ENCODE measurements around the gene SMIM36. TPM values are rescaled to one million over a fixed set of nuclear protein-coding genes. Genes with fewer than 3 reads are reported as not detected.

Gene SMIM36
- total and polyA plus RNA-seq, 12 donors: not detected

DNA sequence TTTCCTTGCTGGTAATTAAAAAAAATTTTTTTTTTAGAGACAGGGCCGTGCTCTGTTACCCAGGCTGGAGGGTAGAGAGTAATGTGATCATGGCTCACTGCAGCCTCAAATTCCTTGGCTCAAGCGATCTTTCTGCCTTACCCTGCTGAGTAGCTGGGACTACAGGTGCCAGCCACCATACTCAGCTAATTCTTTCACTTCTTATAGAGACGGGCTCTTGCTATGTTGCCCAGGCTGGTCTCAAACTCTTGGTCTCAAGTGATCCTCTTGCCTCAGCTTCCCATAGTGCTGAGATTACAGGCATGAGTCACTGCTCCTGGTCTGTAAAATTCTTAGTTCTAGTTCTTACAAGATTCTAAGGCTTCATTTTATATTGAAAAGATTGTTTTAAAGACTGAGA, 11.1 kb downstream of the SMIM36 start:
- H3K36me3 ChIP-seq (replicated peaks in 1 of 2): no peaks in the 10 kb centered on the region
- no peaks in the 10 kb centered on the region for H3K9me3 ChIP-seq (replicated peaks in 1 of 3)
- no peak overlapping the region for H3K4me3 ChIP-seq
- intact Hi-C loops (cut with DNase I): no loop called here
- no peak overlapping the region for H3K27ac ChIP-seq
- no peaks in the 10 kb centered on the region for H3K27me3 ChIP-seq
- WGBS, 4 donors: 70 to 86% (median 79%) methylated on average over 3 of the region's 3 CpGs
- DNase-seq: no peak
- peaks cover 0 to 9% of the 10 kb centered on the region in 2 donors for H3K4me1 ChIP-seq (replicated peaks in 1 of 2)
- TF ChIP-seq, protein P1, sequence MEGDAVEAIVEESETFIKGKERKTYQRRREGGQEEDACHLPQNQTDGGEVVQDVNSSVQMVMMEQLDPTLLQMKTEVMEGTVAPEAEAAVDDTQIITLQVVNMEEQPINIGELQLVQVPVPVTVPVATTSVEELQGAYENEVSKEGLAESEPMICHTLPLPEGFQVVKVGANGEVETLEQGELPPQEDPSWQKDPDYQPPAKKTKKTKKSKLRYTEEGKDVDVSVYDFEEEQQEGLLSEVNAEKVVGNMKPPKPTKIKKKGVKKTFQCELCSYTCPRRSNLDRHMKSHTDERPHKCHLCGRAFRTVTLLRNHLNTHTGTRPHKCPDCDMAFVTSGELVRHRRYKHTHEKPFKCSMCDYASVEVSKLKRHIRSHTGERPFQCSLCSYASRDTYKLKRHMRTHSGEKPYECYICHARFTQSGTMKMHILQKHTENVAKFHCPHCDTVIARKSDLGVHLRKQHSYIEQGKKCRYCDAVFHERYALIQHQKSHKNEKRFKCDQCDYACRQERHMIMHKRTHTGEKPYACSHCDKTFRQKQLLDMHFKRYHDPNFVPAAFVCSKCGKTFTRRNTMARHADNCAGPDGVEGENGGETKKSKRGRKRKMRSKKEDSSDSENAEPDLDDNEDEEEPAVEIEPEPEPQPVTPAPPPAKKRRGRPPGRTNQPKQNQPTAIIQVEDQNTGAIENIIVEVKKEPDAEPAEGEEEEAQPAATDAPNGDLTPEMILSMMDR (IDR thresholded peaks at IDR 0.05): no peak
- no peak for TF ChIP-seq POLR2A (IDR thresholded peaks at IDR 0.05)

DNA sequence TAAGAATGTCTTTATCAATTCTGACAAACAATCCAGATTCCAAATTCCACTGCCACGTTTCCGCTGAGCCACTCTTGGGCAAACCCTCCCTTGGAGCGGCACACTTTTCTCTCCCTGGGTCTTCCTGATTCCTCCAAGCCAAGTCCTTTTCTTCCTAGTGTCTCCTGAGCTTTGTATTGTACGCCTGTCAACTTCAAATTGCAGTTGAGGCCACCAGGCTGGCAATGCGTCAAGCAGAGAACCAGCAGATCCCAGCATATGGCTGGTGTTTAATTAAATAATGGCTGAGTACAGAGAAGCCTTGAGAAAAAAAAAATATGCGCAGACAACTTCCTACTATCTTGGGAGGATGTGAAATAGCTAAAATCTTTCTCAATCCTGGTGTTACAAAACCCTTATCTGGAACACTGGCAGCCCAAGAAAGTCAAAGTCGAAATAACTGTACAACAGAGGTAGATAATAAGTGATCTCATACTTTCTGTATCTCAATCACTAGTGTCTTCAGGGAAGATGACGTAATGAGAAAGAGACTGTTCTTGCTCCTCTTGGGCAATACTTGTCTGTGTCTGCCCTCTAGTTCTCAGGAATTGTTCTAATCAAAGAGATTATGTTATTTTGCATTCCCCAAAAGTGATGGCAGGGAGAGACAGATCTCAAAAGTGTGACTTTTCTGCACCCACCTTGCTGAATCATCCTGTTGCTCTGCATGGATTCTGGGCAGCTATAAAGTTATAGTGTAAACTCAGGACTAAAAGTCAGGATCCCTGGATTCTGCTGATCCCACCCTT, 15.0 kb downstream of the SMIM36 start:
- intact Hi-C loops (cut with DNase I): no loop called here
- DNase-seq: peak in 5 of 7 donors; percentile 7 to 64 (median 28)
- 45 to 55% (median 47%) methylated on average over 8 of the region's 8 CpGs for WGBS, 4 donors
- peaks cover 0 to 9% of the 10 kb centered on the region in 2 donors for H3K4me1 ChIP-seq (replicated peaks in 1 of 2)
- H3K27me3 ChIP-seq: no peaks in the 10 kb centered on the region
- H3K36me3 ChIP-seq (replicated peaks in 1 of 2): no peaks in the 10 kb centered on the region
- H3K9me3 ChIP-seq (replicated peaks in 1 of 3): no peaks in the 10 kb centered on the region
- H3K27ac ChIP-seq: peak overlapping the region in 1 of 5 donors; percentile 42
- no peak overlapping the region for H3K4me3 ChIP-seq
- no peak for TF ChIP-seq POLR2A (IDR thresholded peaks at IDR 0.05)
- TF ChIP-seq, protein P1 (IDR thresholded peaks at IDR 0.05): no peak

DNA sequence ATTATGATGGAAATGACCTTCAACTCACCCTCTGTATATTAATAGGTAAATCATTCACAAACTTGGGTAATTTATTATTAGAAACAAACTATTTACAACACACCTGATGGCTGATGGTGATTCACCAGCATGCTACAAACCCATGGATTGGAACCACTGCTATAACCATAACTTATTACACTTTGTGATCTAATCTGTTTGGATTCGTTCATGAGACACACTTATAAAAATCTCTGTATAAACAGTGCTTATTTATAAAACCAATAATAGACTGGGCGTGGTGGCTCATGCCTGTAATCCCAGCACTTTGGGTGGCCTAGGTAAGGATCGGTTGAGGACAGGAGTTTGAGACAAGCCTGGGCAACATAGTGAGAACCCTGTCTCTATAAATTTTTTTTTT, 16.0 kb downstream of the SMIM36 start:
- TF ChIP-seq, protein P1 (IDR thresholded peaks at IDR 0.05): no peak
- no peak for TF ChIP-seq POLR2A (IDR thresholded peaks at IDR 0.05)
- DNase-seq: no peak
- Histone ChIP-seq H3K36me3 (replicated peaks in 1 of 2) (no peaks in the 10 kb centered on the region), H3K4me1 (replicated peaks in 1 of 2) (peaks cover 0 to 9% of the 10 kb centered on the region in 2 donors), H3K9me3 (replicated peaks in 1 of 3) (no peaks in the 10 kb centered on the region), H3K27ac (no peak overlapping the region), H3K4me3 (no peak overlapping the region), H3K27me3 (no peaks in the 10 kb centered on the region)
- 60 to 68% (median 65%) methylated on average over 3 of the region's 3 CpGs for WGBS, 4 donors
- intact Hi-C loops (cut with DNase I): no loop called here

DNA sequence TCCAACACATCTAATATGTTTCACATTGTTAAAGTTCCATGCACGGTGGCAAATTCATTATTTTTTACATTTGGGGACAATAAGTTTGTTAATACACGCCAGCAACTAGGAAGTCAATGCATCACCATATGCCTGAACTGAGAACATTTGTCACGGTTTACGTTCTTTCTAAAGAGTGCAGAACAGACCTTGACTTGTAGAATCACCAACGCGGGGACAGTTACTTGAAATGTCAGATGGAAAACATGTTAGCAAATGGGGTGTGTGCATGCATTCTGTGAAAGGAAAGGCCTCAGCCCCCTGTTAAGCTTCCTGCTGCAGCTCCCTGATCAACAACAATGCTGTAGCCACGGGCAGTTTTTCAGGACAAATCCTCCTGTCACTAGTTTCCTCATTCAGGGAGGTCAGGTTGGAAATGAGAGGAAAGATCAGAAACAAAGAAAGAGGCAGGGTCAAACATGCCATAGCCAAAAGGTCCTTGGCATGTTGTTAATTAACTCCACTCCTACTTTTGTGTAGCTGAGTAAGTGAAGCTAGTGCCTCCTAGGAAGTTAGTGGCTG, 18.4 kb downstream of the SMIM36 start:
- TF ChIP-seq, protein P1 (IDR thresholded peaks at IDR 0.05): no peak
- no peak for TF ChIP-seq POLR2A (IDR thresholded peaks at IDR 0.05)
- Histone ChIP-seq H3K9me3 (replicated peaks in 1 of 3) (no peaks in the 10 kb centered on the region), H3K27me3 (no peaks in the 10 kb centered on the region), H3K4me1 (replicated peaks in 1 of 2) (peaks cover 0 to 9% of the 10 kb centered on the region in 2 donors), H3K36me3 (replicated peaks in 1 of 2) (no peaks in the 10 kb centered on the region), H3K4me3 (no peak overlapping the region), H3K27ac (no peak overlapping the region)
- no peak for DNase-seq
- intact Hi-C loops (cut with DNase I): no loop called here
- WGBS, 4 donors: 51 to 72% (median 58%) methylated on average over 7 of the region's 7 CpGs
